ENCODE results near the gene CRELD2. TPM values are rescaled to one million over a fixed set of nuclear protein-coding genes. Genes with fewer than 3 reads are reported as not detected.

Gene CRELD2
- total and polyA plus RNA-seq, 2 of the 13 experiments (the other 11 are each of a cell fraction or from before 2014, with no cell fraction given): 17.2 to 44.7 TPM

GRCh38 chr22:49960159-49961004 lies 41.9 kb downstream of the CRELD2 start, which contains the start of gene PIM3 (continued):
- TF ChIP-seq RBM22 (optimal IDR thresholded peaks at IDR 0.05; ENCODE audit: low read length) (no peak), ONECUT2 (CRISPR knock-in tag; IDR thresholded peaks at IDR 0.05) (no peak), PPARG (CRISPR knock-in tag; conservative IDR thresholded peaks at IDR 0.05) (0 out of 2 replicates have a peak, but pooled peaks have one; percentile 21), MATR3 (CRISPR knock-in tag; IDR thresholded peaks at IDR 0.05) (no peak), MIXL1 (CRISPR knock-in tag; IDR thresholded peaks at IDR 0.05) (0 out of 2 replicates have a peak, but pooled peaks have one; percentile 23), TCF12 (IDR thresholded peaks at IDR 0.05) (no peak), TCF12 (CRISPR knock-in tag; IDR thresholded peaks at IDR 0.05) (peak; percentile 74; the same call in 1 of the 2 replicates), SMC3 (IDR thresholded peaks at IDR 0.05; ENCODE audit: low read length) (no peak), ZC3H4 (CRISPR knock-in tag; IDR thresholded peaks at IDR 0.05; ENCODE audit: borderline replicate concordance) (no peak), FOSL1 (CRISPR knock-in tag; IDR thresholded peaks at IDR 0.05; ENCODE audit: borderline replicate concordance) (no peak), ISL2 (CRISPR knock-in tag; IDR thresholded peaks at IDR 0.05) (0 out of 2 replicates have a peak, but pooled peaks have one; percentile 32), MTF1 (CRISPR knock-in tag; IDR thresholded peaks at IDR 0.05) (peak; percentile 60; the same call in 1 of the 2 replicates), EEA1 (CRISPR knock-in tag; IDR thresholded peaks at IDR 0.05; ENCODE audit: borderline replicate concordance) (0 out of 2 replicates have a peak, but pooled peaks have one; percentile 32), DMAP1 (CRISPR knock-in tag; IDR thresholded peaks at IDR 0.05) (peak; percentile 88), ZNF740 (CRISPR knock-in tag; IDR thresholded peaks at IDR 0.05) (no peak), YEATS2 (CRISPR knock-in tag; IDR thresholded peaks at IDR 0.05; ENCODE audit: borderline replicate concordance) (no peak), ZNF451 (CRISPR knock-in tag; IDR thresholded peaks at IDR 0.05) (no peak), ZNF652 (CRISPR knock-in tag; IDR thresholded peaks at IDR 0.05; ENCODE audit: borderline replicate concordance, low read depth) (no peak), SKIL (CRISPR knock-in tag; IDR thresholded peaks at IDR 0.05; ENCODE audit: borderline replicate concordance) (peak; percentile 88), ZNF431 (CRISPR knock-in tag; IDR thresholded peaks at IDR 0.05; ENCODE audit: borderline replicate concordance, low read depth) (no peak; the same call in none of the 2 replicates), RFXANK (CRISPR knock-in tag; IDR thresholded peaks at IDR 0.05) (no peak), REL (CRISPR knock-in tag; conservative IDR thresholded peaks at IDR 0.05) (no peak), DR1 (CRISPR knock-in tag; IDR thresholded peaks at IDR 0.05) (peak; percentile 89), ZNF552 (CRISPR knock-in tag; IDR thresholded peaks at IDR 0.05; ENCODE audit: borderline replicate concordance) (no peak; the same call in 1 of the 2 replicates), ATF2 (CRISPR knock-in tag; IDR thresholded peaks at IDR 0.05) (peak; percentile 53; the same call in 1 of the 2 replicates), CTCF (CRISPR knock-in tag; IDR thresholded peaks at IDR 0.05) (0 out of 2 replicates have a peak, but pooled peaks have one; percentile 14)

Data from HepG2 (cell line).